ENCODE measurements around the gene OR2B2.
A peak's percentile ranks its signal among the peaks of the same experiment; 100 is the strongest.
"Not testable (repeated sequence)": the region's sequence is repeated elsewhere in the genome, so short reads cannot be mapped to it uniquely, and the experiment has no call there.

The OR2B2 gene

GRCh38 chr6:27911956-27912446 lies at the start of gene OR2B2:
Gene OR2B2, minus strand, starts transcription at chr6:27912396. Its CDS starts 77 bp downstream, at chr6:27912319.
- no peak for DNase-seq (ENCODE audit: low read depth in 2 of 2)

GRCh38 chr6:27957516-27957915 lies 45.3 kb upstream of the OR2B2 start:
- no peak for DNase-seq (ENCODE audit: low read depth in 2 of 2)

- DNase-seq (ENCODE audit: low read depth in 2 of 2), result no peak
Observed at GRCh38 chr6:27956941-27957340, 44.7 kb upstream of the OR2B2 start, which contains the start of gene OR2B6. Gene OR2B6, plus strand, starts transcription at chr6:27957241. Its CDS starts 0 bp downstream, at chr6:27957241.

- DNase-seq (ENCODE audit: low read depth in 2 of 2), result no peak
Observed at GRCh38 chr6:27951040-27951439, 38.8 kb upstream of the OR2B2 start.

GRCh38 chr6:27948237-27948636 lies 36.0 kb upstream of the OR2B2 start:
- no peak for DNase-seq (ENCODE audit: low read depth in 2 of 2)

- not testable (repeated sequence) for DNase-seq (ENCODE audit: low read depth in 2 of 2)
Observed at GRCh38 chr6:27943072-27943471, 30.9 kb upstream of the OR2B2 start.

GRCh38 chr6:27940766-27941165 lies 28.6 kb upstream of the OR2B2 start:
- DNase-seq (ENCODE audit: low read depth in 2 of 2), result no peak

- DNase-seq (ENCODE audit: low read depth in 2 of 2), result no peak
Observed at GRCh38 chr6:27931209-27931608, 19.0 kb upstream of the OR2B2 start.

- DNase-seq (ENCODE audit: low read depth in 2 of 2), result not testable (repeated sequence)
Observed at GRCh38 chr6:27929930-27930329, 17.7 kb upstream of the OR2B2 start.

GRCh38 chr6:27928041-27928440 lies 15.8 kb upstream of the OR2B2 start:
- not testable (repeated sequence) for DNase-seq (ENCODE audit: low read depth in 2 of 2)

- DNase-seq (ENCODE audit: low read depth in 2 of 2), result no peak
Observed at GRCh38 chr6:27924179-27924578, 12.0 kb upstream of the OR2B2 start.

GRCh38 chr6:27922949-27923348 lies 10.8 kb upstream of the OR2B2 start:
- no peak for DNase-seq (ENCODE audit: low read depth in 2 of 2)

- no peak for DNase-seq (ENCODE audit: low read depth in 2 of 2)
Observed at GRCh38 chr6:27908017-27908416, 4.2 kb downstream of the OR2B2 start.

GRCh38 chr6:27902335-27903314 lies 9.6 kb downstream of the OR2B2 start:
- peak in 1 of 2 donors; percentile 78 for DNase-seq (ENCODE audit: low read depth in 2 of 2)

- DNase-seq (ENCODE audit: low read depth in 2 of 2), result no peak
Observed at GRCh38 chr6:27901801-27902200, 10.4 kb downstream of the OR2B2 start.

GRCh38 chr6:27900197-27900596 lies 12.0 kb downstream of the OR2B2 start:
- DNase-seq (ENCODE audit: low read depth in 2 of 2), result not testable (repeated sequence)

GRCh38 chr6:27899543-27899942 lies 12.7 kb downstream of the OR2B2 start:
- DNase-seq (ENCODE audit: low read depth in 2 of 2), result no peak

- DNase-seq (ENCODE audit: low read depth in 2 of 2), result no peak
Observed at GRCh38 chr6:27897580-27898206, 14.5 kb downstream of the OR2B2 start.

- no peak for DNase-seq (ENCODE audit: low read depth in 2 of 2)
Observed at GRCh38 chr6:27896398-27896796, 15.8 kb downstream of the OR2B2 start.

- no peak for DNase-seq (ENCODE audit: low read depth in 2 of 2)
Observed at GRCh38 chr6:27894839-27895762, 17.1 kb downstream of the OR2B2 start.

Data from stimulated activated CD8-positive, alpha-beta memory T cell treated with anti-CD3 and anti-CD28 coated beads, Interleukin-2, amount 100 ng/mL, for 48 hours (primary cell).